G401 (cell line): ENCODE results near the gene NT5C. TPM values are rescaled to one million over a fixed set of nuclear protein-coding genes. Genes with fewer than 3 reads are reported as not detected.
"Not testable (repeated sequence)": the region's sequence is repeated elsewhere in the genome, so short reads cannot be mapped to it uniquely, and the experiment has no call there.

Source experiments
- DNase-seq: peaks from one replicate; pipeline ENCODE4 v3.0.0-alpha.2; 2015; ENCODE audit warnings: low spot score
- in situ Hi-C: cut with HindIII; loops from 2 replicates; pipeline ENCODE4 v1.10.0; 2016; ENCODE audit warnings: low sequenced_read_pairs, mixed read lengths
- total RNA-seq: library from RNA; depleted of rRNA; stranded (reverse); fragments of >200 nt; shearing (Covaris generic); gene quantifications from 2 replicates; pipeline ENCODE4 v1.2.3, GENCODE V29; 2014; rRNA removed

Gene NT5C
- 104 and 142 TPM in 2 replicates for total RNA-seq

- peak; percentile 70 for DNase-seq
- in situ Hi-C loops = no loop called here
These were observed at the start of gene NT5C for GRCh38 chr17:75131278-75132017. Gene NT5C (minus strand): TSS chr17:75131742. CDS start chr17:75131707, 35 bp downstream.

GRCh38 chr17:75181110-75181509 is 49.6 kb upstream of the NT5C start:
- no peak for DNase-seq
- in situ Hi-C loops = no loop called here

GRCh38 chr17:75178453-75178852 is 46.9 kb upstream of the NT5C start:
- in situ Hi-C loops = no loop called here

GRCh38 chr17:75176625-75177024 is 45.1 kb upstream of the NT5C start:
- DNase-seq = no peak
- in situ Hi-C loops = no loop called here

More at GRCh38 chr17:75178453-75178852, 46.9 kb upstream of the NT5C start:
- no peak for DNase-seq

GRCh38 chr17:75174996-75175395 is 43.5 kb upstream of the NT5C start:
- DNase-seq = no peak

GRCh38 chr17:75173526-75173925 is 42.0 kb upstream of the NT5C start:
- in situ Hi-C loops = no loop called here
- no peak for DNase-seq

More at GRCh38 chr17:75174996-75175395, 43.5 kb upstream of the NT5C start:
- in situ Hi-C loops = no loop called here

GRCh38 chr17:75168998-75169397 is 37.5 kb upstream of the NT5C start:
- no peak for DNase-seq
- in situ Hi-C loops = no loop called here

- DNase-seq, in situ Hi-C loops: not testable (repeated sequence)
These were observed 33.1 kb upstream of the NT5C start for GRCh38 chr17:75164606-75165005.

- no peak for DNase-seq
- in situ Hi-C loops = no loop called here
These were observed 31.5 kb upstream of the NT5C start for GRCh38 chr17:75163074-75163473.

- in situ Hi-C loops = no loop called here
- DNase-seq = no peak
These were observed 28.7 kb upstream of the NT5C start for GRCh38 chr17:75160211-75160610.

GRCh38 chr17:75159196-75160031 is 27.9 kb upstream of the NT5C start:
- DNase-seq = no peak
- in situ Hi-C loops = no loop called here

- DNase-seq, in situ Hi-C loops: not testable (repeated sequence)
These were observed 26.9 kb upstream of the NT5C start for GRCh38 chr17:75158480-75158879.

GRCh38 chr17:75155191-75155601 is 23.7 kb upstream of the NT5C start:
- in situ Hi-C loops = no loop called here
- no peak for DNase-seq

- in situ Hi-C loops = no loop called here
- DNase-seq = peak; percentile 99
These were observed 22.9 kb upstream of the NT5C start, which contains the start of gene JPT1 for GRCh38 chr17:75154195-75155106. Gene JPT1 (minus strand): TSS chr17:75154512. CDS start chr17:75154397, 115 bp downstream.

- DNase-seq = no peak
- in situ Hi-C loops = no loop called here
These were observed 22.2 kb upstream of the NT5C start for GRCh38 chr17:75153780-75154194.

GRCh38 chr17:75152922-75153779 is 21.6 kb upstream of the NT5C start:
- DNase-seq = peak; percentile 82
- in situ Hi-C loops = no loop called here

GRCh38 chr17:75152523-75152921 is 21.0 kb upstream of the NT5C start:
- in situ Hi-C loops = no loop called here
- no peak for DNase-seq

GRCh38 chr17:75151930-75152329 is 20.4 kb upstream of the NT5C start:
- peak; percentile 72 for DNase-seq
- in situ Hi-C loops = no loop called here
